Metanephros (tissue), 2 donors: ENCODE results near the gene C9orf78. TPM values are rescaled to one million over a fixed set of nuclear protein-coding genes. Genes with fewer than 3 reads are reported as not detected.

Experiments used
- small RNA-seq: library from RNA; depleted of rRNA; stranded (forward); fragments of <200 nt; gene quantifications from one replicate; pipeline ENCODE3, GENCODE V24; 2014; ENCODE audit warnings: low replicate concordance
- total RNA-seq: library from RNA; depleted of rRNA; stranded (reverse); fragments of >200 nt; gene quantifications from one replicate; pipeline ENCODE4 v1.2.3, GENCODE V29; 2014

Gene C9orf78
- 36.3 TPM for total RNA-seq

GRCh38 chr9:129835128-129835859 is at the start of gene C9orf78, which contains the start of gene USP20:
Gene C9orf78 (minus strand): TSS chr9:129835275. CDS start chr9:129835221, 54 bp downstream.
Gene USP20 (plus strand): TSS chr9:129835458. CDS start chr9:129852556, 17,098 bp downstream.

GRCh38 chr9:129823935-129824601 is 11.0 kb downstream of the C9orf78 start, which contains the start of gene TOR1A:
Gene TOR1A (minus strand): TSS chr9:129824136. CDS start chr9:129824085, 51 bp downstream.

GRCh38 chr9:129802833-129803675 is 32.0 kb downstream of the C9orf78 start, which contains the start of gene TOR1B:
Gene TOR1B (plus strand): TSS chr9:129803184. CDS start chr9:129803213, 29 bp downstream.

Small RNA genes within 50 kb of the gene (small RNA-seq; reads per million reads assigned to genes)
- 0.07 reads per million for gene MIR6855

Other genes with a start within 250 kb of the C9orf78 start
- 0.70 TPM for gene C9orf50, start 214.2 kb downstream of the C9orf78 start, total RNA-seq
- gene NTMT1, start 209.1 kb downstream of the C9orf78 start, total RNA-seq, result 26.6 TPM
- gene ASB6, start 193.1 kb downstream of the C9orf78 start, total RNA-seq, result 17.9 TPM
- gene PRRX2, start 169.6 kb downstream of the C9orf78 start, total RNA-seq, result 2.1 TPM
- gene PTGES, start 82.2 kb downstream of the C9orf78 start, total RNA-seq, result 9.1 TPM
- gene TOR1B, start 32.1 kb downstream of the C9orf78 start, total RNA-seq, result 21.1 TPM
- 29.4 TPM for gene TOR1A, start 11.1 kb downstream of the C9orf78 start, total RNA-seq
- 31.2 TPM for gene USP20, start 183 bp upstream of the C9orf78 start, total RNA-seq
- gene FNBP1, start 207.9 kb upstream of the C9orf78 start, total RNA-seq, result 54.0 TPM
- 47.2 TPM for gene GPR107, start 218.6 kb upstream of the C9orf78 start, total RNA-seq